ENCODE data around the gene LCLAT1.

LCLAT1 gene

DNA sequence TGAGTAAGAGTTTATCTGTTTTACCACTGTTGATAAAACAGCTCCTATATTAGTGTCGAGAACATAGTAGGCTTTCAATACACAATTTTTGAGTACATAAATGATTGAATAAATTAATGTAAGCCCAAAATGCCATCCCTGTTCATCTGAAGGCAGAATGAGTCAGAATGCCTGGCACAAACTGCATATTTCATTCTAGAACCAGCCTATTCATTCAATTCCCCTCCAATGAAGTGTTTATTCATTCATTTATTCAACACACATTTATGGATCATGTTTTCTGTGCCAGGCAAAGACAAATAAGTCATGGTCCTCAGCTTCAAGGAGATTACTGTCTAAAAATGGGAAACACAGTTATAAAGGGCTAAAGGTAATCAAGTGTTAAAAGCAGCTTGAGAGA lies 22.8 kb upstream of the LCLAT1 start:
- DNase-seq, result no peak

DNA sequence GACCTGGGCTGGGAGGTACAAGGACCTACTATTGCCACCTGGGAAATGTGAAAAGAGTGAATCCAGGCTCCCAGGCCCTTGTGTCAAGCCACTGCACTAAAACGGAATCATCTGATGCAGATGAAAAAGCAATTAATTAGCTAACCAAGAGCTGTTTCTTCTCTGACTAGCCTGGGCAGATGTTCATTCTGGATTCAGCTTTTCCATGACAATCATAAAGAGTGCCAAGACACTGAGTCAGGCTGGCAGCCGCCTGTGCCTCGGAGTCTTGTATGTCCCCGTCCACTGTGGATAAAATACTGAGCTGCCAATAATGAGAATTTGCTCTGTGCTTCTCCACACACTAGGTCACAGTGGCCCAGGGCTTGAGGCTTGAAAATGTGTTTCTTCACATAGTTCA lies 21.7 kb upstream of the LCLAT1 start:
- DNase-seq, result no peak

DNA sequence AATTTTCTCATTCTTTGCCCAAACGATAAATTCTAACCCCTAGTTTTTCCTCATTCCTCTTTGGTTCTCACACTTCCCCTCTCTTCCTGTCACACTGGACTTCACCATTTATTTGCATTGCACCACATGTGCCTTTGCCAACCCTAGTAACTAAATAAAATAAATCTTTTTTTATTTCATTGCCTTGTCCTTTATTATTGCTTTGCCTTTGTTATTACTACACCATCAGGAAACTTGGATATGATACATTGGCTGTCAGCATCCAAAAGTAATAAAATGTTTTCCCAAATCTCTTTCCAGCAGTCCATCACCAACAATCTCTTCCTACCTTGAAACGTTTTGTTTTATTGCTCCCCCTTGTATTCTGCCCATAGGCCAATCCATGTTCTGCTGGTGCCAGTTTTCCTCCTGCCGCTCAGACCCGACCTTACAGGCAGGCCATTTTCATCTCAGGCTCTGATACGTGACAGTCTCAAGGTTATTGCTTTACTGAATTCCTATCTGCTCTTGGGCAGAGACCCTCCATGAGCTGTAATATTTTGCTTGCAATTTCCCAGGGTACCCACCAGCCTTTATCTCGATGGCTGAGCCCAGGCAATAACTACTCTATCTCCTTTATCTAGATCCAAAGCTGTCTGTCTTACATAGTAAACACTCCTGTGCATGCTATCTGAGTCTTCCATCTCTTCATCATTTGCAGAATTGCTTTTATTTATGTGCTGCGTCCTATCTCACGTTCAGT lies 19.3 kb upstream of the LCLAT1 start:
- no peak for DNase-seq

DNA sequence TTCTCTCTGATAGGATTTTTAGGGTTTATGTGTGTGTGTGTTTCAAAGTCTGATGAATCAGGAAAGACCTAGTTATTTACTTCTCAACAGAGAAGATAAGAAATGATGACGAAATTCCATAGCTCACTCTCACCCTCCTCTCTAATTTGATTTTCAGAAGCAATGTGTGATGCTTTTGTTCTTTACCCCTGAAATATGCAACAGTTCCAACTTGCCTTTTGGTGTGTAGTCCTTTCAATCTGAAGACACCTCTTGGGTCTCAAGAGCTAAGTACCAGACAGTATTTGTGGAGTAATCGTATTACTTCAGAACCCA lies 18.7 kb upstream of the LCLAT1 start:
- DNase-seq, result no peak

DNA sequence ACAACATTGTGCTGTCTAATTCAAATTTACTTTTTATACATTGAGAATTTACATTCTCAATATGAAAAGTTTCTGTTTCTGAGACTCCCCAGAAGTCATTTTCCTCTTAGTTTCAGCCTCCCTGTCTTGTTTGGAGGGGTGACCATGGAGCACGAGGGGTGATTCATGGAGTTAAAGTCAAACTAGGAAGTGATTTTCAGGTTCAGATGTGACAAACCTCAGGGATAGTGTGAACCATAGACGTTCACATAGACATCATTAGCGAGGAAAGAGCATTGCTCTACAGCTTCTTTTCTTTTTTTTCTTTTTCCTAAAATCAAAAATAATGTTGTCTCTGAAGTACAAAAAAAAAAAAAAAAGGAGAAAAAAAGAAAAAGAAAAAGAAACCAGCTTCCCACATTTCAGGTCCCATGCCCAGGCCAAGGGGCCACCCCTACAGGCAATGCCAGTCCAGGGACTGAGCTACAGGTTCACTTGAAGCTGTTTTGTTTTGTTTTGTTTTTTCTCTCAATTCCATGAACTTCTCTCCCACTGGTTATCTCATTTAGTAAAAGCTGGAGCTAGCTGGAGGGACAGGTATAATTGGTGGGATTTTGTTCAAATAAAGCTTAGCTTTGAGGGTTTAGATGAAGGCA lies 18.1 kb upstream of the LCLAT1 start:
- DNase-seq, result no peak

DNA sequence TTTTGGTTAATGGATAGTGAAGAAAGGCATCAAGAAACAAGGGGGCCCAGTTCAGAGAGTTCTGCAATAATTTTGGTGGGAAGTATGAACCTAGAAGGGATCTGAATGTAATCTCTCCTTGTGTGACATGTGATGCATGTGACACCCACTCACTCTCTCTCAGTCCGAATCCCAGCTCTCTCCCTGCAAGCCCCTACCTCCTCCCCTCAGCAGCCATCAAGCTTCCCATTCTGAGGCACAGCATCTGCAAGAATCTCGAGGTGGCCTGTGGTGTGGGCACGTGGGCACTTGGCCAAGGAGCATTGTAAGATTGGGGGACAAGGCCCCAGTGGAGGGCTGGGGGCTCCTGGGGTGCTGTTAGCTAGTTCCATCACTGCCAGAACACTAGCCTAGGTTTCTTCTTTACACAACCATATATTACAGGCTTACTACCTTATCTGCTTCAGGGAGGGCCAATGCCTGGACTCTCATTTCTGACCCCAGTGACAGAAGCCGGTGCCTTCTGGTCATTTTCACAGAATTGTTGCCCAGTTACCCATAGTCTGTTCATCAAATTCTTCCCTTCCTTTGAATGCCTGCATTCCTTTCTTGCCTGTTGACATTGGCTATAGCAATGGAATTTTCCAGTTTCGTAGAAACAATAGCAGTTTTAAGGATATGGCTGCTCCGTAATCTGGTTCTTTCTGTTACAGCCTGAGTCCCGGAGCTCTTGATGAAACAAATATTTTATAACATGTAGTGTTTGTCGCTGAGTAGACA lies 13.3 kb upstream of the LCLAT1 start:
- no peak for DNase-seq

DNA sequence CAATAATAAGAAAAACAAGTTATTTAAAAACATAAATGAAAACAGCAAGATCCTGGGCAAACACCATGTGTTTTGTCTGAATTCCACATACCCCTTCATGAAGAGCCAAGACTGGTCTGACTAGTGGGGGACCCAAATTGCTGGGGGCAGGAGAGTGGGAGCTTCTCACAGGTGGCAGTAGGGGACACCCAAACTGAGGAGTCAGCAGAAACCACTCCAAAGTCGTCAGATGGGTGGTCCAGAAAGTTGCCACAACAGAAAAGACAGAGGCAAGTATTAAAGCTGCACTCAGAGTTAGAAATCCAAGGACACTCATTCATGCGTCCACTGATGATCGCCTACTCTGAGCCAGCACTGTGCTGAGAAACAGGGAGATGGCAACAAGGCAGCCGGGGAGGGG lies 12.3 kb upstream of the LCLAT1 start:
- no peak for DNase-seq

DNA sequence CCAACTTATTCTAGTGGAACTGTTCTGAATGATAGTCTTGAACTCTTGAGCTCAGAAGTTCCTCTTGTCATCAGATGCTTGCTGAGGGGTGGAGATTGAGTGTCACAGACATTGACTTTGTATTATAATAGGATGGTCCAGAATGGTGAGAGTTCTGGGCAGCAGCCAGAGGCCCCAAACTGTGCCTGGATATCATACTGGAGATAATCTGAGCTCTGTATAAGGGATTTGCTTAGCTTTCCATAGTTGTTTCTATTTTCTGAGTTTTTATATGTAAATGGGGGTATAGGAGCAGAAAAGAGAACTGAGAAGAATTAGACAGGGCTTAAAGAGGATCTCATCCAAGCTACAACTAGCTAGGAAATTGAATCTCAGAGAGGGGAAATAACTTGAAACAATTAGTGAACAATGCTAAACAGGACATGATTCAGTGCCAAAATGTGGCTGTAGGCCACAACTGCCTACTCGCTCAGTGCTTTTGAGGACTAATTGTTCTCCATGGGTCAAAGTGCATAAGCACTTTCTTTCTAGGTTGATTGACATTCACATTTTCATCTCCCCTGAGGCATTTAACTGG lies 10.1 kb upstream of the LCLAT1 start:
- DNase-seq, result no peak

DNA sequence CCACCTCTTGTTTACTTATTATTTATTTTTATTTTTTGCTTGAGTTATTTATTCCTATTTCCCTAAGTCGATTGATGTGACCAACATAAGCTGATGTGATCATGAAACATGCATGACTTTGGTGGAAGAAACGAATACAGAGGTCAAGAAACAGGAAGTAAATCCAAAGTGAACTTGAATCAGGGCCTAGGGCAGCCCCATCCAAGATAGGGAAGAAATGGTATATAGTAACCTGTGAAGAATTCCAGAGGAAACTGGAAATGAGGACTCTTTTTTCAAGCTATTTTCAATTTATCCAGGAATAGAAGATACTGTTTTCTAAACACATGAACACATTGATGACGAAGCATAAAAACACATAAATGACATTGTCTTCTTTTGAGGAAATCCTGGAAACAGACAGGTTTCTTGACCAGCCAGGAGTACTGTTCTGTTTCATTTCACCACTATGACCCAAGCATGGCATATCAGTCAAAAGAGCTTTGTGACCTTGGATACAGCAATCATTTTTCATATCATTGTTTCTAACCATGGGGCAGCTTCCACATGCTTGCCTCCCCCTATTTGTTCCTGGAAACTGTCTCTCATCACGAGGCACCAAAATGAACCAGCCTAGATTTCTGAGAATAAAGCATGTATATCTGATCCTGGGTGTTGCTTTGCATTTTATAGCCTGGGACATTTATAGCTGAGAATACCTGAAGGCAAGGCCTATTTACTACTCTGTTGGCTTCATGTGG lies 9.1 kb upstream of the LCLAT1 start:
- DNase-seq, result no peak

DNA sequence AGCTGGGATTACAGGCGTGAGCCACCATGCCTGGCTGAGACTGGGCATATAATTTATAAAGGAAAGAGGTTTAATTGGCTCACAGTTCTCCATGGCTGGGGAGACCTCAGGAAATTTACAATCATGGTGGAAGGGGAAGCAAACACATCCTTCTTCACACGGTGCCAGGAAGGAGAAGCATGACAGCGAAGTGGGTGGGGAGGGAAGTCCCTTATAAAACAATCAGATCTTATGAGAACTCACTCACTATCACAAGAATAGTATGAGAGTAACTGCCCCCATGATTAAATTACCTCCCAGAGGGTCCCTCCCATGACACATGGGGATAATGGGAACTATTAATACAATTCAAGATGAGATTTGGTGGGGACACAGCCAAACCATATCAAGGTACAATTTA lies 7.8 kb upstream of the LCLAT1 start:
- no peak for DNase-seq

DNA sequence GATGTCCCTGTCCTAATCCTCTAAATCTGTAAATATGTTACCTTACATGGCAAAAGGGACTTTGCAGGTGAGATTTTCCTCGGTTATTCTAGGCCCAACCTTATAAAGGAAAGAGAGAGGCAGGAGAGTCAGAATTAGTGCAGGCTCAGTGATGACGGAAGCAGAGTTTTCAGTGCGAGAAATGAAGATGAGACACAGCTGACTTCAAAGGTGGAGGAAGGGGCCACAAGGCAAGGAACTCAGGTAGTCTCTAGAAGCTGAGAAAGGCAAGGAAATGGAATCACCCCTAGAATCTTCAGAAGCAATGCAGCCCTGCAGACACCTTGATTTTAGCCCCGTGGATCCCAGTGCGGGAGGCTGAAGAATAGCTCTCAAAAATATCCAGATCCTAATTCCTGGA lies 7.2 kb upstream of the LCLAT1 start:
- no peak for DNase-seq

DNA sequence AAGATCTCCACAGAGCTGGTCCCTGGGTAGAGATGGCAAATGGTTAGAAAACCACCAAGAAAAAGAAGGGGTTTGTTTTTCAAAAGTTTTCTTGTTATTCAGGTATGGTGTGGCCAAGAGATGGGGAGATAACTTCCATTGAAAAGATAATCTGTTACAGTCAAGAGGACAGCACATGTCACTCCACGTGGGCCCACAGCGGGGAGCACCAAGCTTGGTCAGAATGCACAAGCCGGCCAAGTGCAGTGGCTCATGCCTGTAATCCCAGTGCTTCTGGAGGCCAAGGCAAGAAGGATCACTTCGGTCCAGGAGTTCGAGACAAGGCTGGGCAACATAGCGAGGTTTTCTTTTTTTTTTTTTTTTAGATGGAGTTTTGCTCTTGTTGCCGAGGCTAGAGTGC lies 6.0 kb upstream of the LCLAT1 start:
- DNase-seq, result no peak

DNA sequence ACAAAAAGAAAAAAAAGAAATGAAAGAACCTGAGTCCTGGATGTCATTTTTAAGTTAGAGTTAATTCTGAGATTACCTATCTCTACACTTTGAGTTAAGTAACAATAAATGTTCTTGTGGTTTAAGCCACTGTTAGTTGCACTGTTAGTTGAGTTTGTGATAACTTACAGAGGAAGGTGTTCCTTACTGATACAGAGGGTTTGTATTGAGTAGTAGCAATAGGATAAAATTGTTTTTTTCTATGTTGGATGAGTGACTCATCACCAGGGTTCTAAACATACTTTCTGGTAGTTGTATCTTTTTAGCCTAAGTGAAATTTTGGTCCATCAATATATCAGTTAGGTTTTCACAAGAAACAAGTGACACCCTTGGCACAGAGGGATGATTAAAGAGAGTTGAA lies 4.0 kb upstream of the LCLAT1 start:
- no peak for DNase-seq

DNA sequence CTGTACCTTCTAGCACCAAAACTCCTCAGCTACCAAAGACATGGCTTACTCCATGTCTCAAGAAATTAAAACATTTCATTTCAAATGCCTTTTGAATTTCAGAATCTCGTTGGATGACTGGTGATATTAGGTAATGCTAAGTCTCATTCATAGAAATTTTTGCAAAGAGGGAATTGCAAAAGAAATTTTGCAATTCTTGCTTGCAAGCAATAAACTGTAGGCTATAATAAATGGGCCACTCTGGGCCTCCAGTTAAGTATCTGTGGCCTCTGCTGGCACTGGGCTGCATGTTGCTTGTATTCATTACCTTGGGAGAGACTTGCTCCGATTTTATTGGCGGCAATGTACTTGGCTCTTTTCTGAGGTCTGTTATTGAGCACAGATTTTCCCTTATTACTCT lies 2.8 kb upstream of the LCLAT1 start:
- DNase-seq, result no peak

DNA sequence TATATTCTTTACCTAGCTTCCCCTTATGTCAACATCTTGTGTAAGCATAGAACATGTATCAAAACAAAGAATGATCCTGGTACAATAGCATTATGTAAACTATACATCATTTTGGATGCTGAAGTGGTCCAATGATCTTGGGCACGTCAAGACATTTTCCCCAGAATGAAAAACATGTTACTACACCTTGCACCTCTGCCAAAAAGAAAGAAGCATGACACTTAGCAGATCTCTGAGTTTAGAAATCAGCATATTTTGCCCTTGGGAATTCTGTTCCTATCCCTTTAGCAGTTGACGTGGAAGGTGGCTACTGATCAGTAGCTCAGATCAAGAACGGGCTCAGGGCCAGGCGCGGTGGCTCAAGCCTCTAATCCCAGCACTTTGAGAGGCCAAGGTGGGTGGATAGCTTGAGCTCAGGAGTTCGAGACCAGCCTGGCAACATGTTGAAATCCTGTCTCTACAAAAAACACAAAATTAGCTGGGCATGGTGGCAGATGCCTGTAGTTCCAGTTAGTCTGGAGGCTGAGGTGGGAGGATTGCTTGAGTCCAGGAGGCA lies 1.7 kb upstream of the LCLAT1 start:
- DNase-seq, result no peak

DNA sequence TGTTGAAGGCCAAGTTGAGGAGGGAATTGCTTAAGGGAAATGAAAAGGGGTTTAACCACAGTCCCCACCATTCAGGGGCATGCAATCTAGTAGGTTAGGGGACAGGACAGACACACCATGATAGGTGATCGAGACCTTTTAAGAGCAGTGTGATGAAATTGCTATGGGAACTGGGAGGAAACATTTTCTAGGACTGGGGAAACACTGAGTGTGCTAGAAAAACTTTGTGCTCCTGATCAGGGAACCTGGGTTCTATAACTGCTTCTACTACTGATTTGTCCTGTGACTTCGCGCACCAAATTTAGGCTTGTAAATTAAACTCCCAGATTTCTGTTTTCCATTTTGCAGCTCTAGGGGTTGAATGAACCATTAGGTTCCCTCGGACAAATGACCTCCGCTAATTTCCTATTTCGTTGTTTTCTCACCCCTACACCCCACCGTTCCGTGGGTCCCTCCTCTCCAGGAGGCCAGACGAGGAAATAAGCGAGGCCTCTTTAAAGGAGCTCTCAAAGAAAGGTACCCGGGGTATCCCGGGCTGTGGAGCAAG lies 371 bp upstream of the LCLAT1 start:
- DNase-seq, result peak in 1 of 2 experiments; percentile 38

DNA sequence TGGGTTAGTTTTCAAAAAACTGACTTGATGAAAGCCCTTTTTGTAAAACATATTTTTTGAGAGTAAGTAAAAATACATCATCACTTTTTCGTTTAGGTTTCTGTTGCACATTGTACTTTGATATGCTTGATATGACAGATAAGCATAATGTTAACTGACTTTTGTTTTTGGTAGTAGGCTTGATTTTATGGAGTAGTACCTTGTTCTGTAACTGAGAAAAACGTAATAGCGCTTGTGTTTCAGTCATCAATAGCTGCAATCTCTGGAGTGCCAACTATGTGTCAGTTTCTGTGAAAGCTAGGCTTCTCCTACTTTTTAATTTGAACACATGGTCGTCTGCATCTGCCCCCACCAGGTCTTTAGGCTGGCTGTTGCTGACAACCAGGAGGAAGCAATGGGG lies 1.3 kb downstream of the LCLAT1 start:
- no peak for DNase-seq

DNA sequence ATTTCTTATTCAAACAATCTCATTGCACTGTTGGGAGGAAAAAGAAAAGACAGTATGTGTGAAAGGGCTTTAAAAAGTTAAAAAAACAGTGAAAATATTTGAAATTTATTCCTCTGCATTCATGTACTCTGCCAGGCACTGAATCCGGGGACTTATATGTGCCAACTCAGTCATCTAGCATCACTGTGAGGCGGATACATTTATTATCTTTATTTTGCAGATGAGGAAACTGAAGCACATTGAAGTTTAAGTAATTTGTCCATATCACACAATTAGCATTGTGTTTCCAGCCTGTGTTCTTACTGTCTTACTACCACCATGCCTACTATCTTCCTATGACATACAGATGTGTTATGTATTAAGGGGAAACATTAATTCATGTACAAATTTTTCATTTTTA lies 1.8 kb downstream of the LCLAT1 start:
- no peak for DNase-seq

DNA sequence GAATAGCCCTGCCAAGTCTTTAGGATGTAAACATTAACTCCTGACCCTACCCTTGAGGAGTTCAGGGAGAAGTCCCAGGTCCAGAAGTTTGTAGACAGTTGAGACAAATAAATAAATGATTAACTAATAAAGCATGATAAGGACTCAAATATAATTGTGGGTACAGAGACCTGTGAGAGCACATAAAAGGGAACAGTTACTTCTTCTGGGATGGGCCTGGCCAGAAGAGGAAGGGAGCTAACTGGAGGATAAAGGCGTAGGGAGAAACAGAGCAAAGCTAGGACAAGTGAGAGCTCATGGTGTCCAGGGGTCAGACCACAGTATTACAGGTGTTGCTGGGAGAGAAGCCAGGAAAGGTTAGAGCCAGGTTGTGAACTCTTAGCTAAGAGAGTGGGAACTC lies 3.0 kb downstream of the LCLAT1 start:
- no peak for DNase-seq

DNA sequence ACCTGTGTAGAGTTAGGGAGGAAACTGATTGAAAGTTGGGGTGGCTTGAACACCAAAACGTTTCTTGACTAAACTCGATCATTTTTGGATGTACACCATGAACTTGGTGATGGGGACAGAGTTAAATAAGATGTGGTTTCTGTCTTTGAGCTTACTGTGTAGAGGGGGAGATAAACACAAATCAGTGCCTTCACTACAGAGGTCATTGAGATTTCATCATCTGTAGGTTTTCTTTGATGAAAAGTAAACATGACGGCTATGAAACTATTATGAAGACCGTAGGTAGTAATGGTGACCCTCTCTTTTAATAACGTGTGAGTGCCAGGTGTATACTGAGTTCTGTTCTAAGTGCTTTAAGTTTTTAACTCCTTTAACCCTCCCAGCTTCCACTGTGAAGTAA lies 6.5 kb downstream of the LCLAT1 start:
- DNase-seq, result no peak

DNA sequence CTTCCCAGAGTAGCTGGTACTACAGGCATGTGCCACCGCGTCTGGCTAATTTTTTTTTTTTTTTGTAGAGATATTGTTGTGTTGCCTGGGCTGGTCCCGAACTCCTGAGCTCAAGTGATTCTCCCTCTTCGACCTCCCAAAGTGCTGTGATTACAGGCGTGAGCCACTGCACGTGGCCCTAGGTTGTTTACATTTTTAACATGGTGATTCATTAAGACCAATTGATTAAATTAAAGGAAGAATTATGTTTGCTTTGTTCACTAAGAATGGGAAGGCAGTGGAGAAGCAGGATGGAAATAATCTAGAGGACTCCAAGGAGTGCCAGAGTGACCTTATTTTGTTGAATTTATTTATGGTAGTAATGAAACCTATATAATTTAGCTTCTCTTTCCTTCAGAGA lies 7.5 kb downstream of the LCLAT1 start:
- DNase-seq, result no peak

DNA sequence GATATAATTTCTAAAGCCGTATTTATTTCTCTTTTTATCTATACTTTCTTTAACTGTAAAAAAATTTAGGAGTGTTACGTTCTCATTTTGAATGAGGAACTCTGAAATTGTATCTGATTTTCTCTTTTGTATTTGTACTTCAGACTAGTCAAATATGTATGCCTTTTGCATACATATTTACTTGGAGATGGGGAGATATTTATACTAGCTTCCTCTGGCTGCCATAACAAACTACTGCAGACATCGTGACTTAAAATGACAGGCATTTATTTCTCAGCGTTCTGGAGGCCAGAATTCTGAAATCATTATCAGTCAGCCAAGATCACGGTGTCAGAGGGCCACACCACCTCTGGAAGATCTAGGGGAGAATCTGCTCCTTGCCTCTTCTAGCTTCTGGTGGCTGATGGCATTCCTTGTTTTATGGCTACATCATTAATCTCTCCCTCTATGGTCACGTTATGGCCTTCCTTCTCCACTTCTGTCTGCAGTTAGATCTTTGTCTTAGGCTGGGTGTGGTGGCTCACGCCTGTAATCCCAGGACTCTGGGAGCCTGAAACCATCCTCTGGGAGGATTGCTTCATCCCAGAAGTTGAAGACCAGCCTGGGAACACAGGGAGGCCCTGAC lies 8.2 kb downstream of the LCLAT1 start:
- DNase-seq, result peak; percentile 16 to 49

Data from NCI-H526 (cell line).